ENCODE data around the gene CELF5. TPM values are rescaled to one million over a fixed set of nuclear protein-coding genes. Genes with fewer than 3 reads are reported as not detected.
"Not testable (repeated sequence)": the region's sequence is repeated elsewhere in the genome, so short reads cannot be mapped to it uniquely, and the experiment has no call there.

Gene CELF5
- total RNA-seq, 2 donors from 2014 or later = 2.6 to 3.5 TPM

- peak; percentile 45 for TF ChIP-seq CTCF (conservative IDR thresholded peaks at IDR 0.05)
- Histone ChIP-seq H3K27ac (ENCODE audit: low read depth, low read length) (no peak overlapping the region), H3K4me1 (ENCODE audit: control insufficient read depth, insufficient read depth, low read length) (no peaks in the 10 kb centered on the region), H3K36me3 (ENCODE audit: control insufficient read depth, insufficient read depth, low read length) (no peaks in the 10 kb centered on the region), H3K4me3 (ENCODE audit: low read length) (no peak overlapping the region), H3K27me3 (ENCODE audit: control insufficient read depth, insufficient read depth, low read length, poor library complexity, severe bottlenecking) (peaks cover 18% of the 10 kb centered on the region), H3K9me3 (ENCODE audit: control insufficient read depth, low read length) (no peaks in the 10 kb centered on the region), H3K9ac (ENCODE audit: extremely low read depth, low read length, poor library complexity, severe bottlenecking) (no peak overlapping the region)
- Mint-ChIP-seq H3K27ac (no peak overlapping the region), H3K4me1 (no peaks in the 10 kb centered on the region), H3K36me3 (ENCODE audit: low read depth) (no peaks in the 10 kb centered on the region), H3K27me3 (ENCODE audit: insufficient read depth) (peaks cover 9% of the 10 kb centered on the region), H3K9me3 (no peaks in the 10 kb centered on the region), H3K4me3 (no peak overlapping the region)
- 73% methylated on average over 4 of the region's 4 CpGs; no CpG with 5 or more reads in 1 of the 2 experiments for WGBS, 2 experiments (ENCODE audit: insufficient coverage in 1 of 2, insufficient read length in 1 of 2)
- DNase-seq = peak; percentile 61
These were observed 9.4 kb downstream of the CELF5 start for GRCh38 chr19:3233831-3234230.

GRCh38 chr19:3234800-3235199 is 10.3 kb downstream of the CELF5 start:
- Histone ChIP-seq H3K27ac (ENCODE audit: low read depth, low read length) (no peak overlapping the region), H3K4me1 (ENCODE audit: control insufficient read depth, insufficient read depth, low read length) (no peaks in the 10 kb centered on the region), H3K4me3 (ENCODE audit: low read length) (no peak overlapping the region), H3K9ac (ENCODE audit: extremely low read depth, low read length, poor library complexity, severe bottlenecking) (no peak overlapping the region), H3K27me3 (ENCODE audit: control insufficient read depth, insufficient read depth, low read length, poor library complexity, severe bottlenecking) (peaks cover 11% of the 10 kb centered on the region), H3K9me3 (ENCODE audit: control insufficient read depth, low read length) (no peaks in the 10 kb centered on the region), H3K36me3 (ENCODE audit: control insufficient read depth, insufficient read depth, low read length) (no peaks in the 10 kb centered on the region)
- no peaks in the 10 kb centered on the region for H3K9me3 Mint-ChIP-seq
- no peaks in the 10 kb centered on the region for H3K4me1 Mint-ChIP-seq
- H3K27me3 Mint-ChIP-seq (ENCODE audit: insufficient read depth) = peaks cover 7% of the 10 kb centered on the region
- TF ChIP-seq CTCF (conservative IDR thresholded peaks at IDR 0.05) = peak; percentile 68
- no peaks in the 10 kb centered on the region for H3K36me3 Mint-ChIP-seq (ENCODE audit: low read depth)
- no peak overlapping the region for H3K4me3 Mint-ChIP-seq
- DNase-seq = peak; percentile 83
- 48 to 58% methylated on average over 6 to 9 of the region's 9 CpGs for WGBS, 2 experiments (ENCODE audit: insufficient coverage in 1 of 2, insufficient read length in 1 of 2)
- H3K27ac Mint-ChIP-seq = no peak overlapping the region

- H3K9me3 Mint-ChIP-seq; H3K4me1 Mint-ChIP-seq; H3K4me3 Mint-ChIP-seq; H3K4me1 ChIP-seq (ENCODE audit: control insufficient read depth, insufficient read depth, low read length); H3K9me3 ChIP-seq (ENCODE audit: control insufficient read depth, low read length); H3K27me3 ChIP-seq (ENCODE audit: control insufficient read depth, insufficient read depth, low read length, poor library complexity, severe bottlenecking); H3K36me3 ChIP-seq (ENCODE audit: control insufficient read depth, insufficient read depth, low read length); H3K27ac Mint-ChIP-seq; DNase-seq; H3K4me3 ChIP-seq (ENCODE audit: low read length); H3K27ac ChIP-seq (ENCODE audit: low read depth, low read length); H3K9ac ChIP-seq (ENCODE audit: extremely low read depth, low read length, poor library complexity, severe bottlenecking); H3K36me3 Mint-ChIP-seq (ENCODE audit: low read depth): not testable (repeated sequence)
- peaks cover 12% of the 10 kb centered on the region for H3K27me3 Mint-ChIP-seq (ENCODE audit: insufficient read depth)
- 88 to 92% methylated on average over 2 of the region's 2 CpGs for WGBS, 2 experiments (ENCODE audit: insufficient coverage in 1 of 2, insufficient read length in 1 of 2)
These were observed 11.1 kb downstream of the CELF5 start for GRCh38 chr19:3235604-3236003.

- Mint-ChIP-seq H3K36me3 (ENCODE audit: low read depth) (no peaks in the 10 kb centered on the region), H3K4me3 (no peak overlapping the region), H3K4me1 (no peaks in the 10 kb centered on the region), H3K9me3 (no peaks in the 10 kb centered on the region), H3K27ac (no peak overlapping the region), H3K27me3 (ENCODE audit: insufficient read depth) (peaks cover 12% of the 10 kb centered on the region)
- no peak overlapping the region for H3K9ac ChIP-seq (ENCODE audit: extremely low read depth, low read length, poor library complexity, severe bottlenecking)
- no peaks in the 10 kb centered on the region for H3K27me3 ChIP-seq (ENCODE audit: control insufficient read depth, insufficient read depth, low read length, poor library complexity, severe bottlenecking)
- WGBS, 2 experiments (ENCODE audit: insufficient coverage in 1 of 2, insufficient read length in 1 of 2) = 82% methylated on average over 4 of the region's 4 CpGs; no CpG with 5 or more reads in 1 of the 2 experiments
- H3K27ac ChIP-seq (ENCODE audit: low read depth, low read length) = no peak overlapping the region
- no peak for DNase-seq
- no peaks in the 10 kb centered on the region for H3K9me3 ChIP-seq (ENCODE audit: control insufficient read depth, low read length)
- H3K4me1 ChIP-seq (ENCODE audit: control insufficient read depth, insufficient read depth, low read length) = no peaks in the 10 kb centered on the region
- TF ChIP-seq CTCF (conservative IDR thresholded peaks at IDR 0.05) = no peak
- no peaks in the 10 kb centered on the region for H3K36me3 ChIP-seq (ENCODE audit: control insufficient read depth, insufficient read depth, low read length)
- no peak overlapping the region for H3K4me3 ChIP-seq (ENCODE audit: low read length)
These were observed 11.8 kb downstream of the CELF5 start for GRCh38 chr19:3236272-3236671.

Measured in endodermal cell (in vitro differentiated cells).